Spleen (tissue), 7 donors: ENCODE results near the gene ABTB2.

ENCODE experiments used
- CTCF ChIP-seq, 11 experiments: fragments of 200-600 bp in 7 of 11; fragments of 450-650 bp in 4 of 11; sonication (generic) in 4 of 11; IDR thresholded peaks in 8 of 11; conservative IDR thresholded peaks in 3 of 11; 1 replicate in 7 of 11; 2 replicates in 4 of 11; pipeline versions ENCODE4 v1.4.0 to v1.8.0; 2016 to 2021; ENCODE audit warnings: antibody characterized with exemption in 11 of 11, inconsistent platforms in 4 of 11, mild to moderate bottlenecking in 1 of 11
- POLR2A ChIP-seq, 3 donors: fragments of 450-650 bp; IDR thresholded peaks; one replicate each; pipeline ENCODE4 v1.5.1; 2017; ENCODE audit warnings: antibody characterized with exemption in 3 of 3, mild to moderate bottlenecking in 1 of 3
- POLR2AphosphoS5 ChIP-seq, 3 donors: sonication (generic); formaldehyde crosslinking; IDR thresholded peaks; one replicate each; pipeline ENCODE4 v1.5.1; 2017; ENCODE audit warnings: antibody characterized with exemption in 3 of 3
- donor health status: DM: no; HTN: no; CAD: no; lungs with moderate emphysema.
- donor health status: DM: no; HTN: no; CAD: no.
- donor health status: DM: no; HTN: no; CAD: no.

GRCh38 chr11:34314176-34314575 lies 43.6 kb downstream of the ABTB2 start:
- TF ChIP-seq CTCF (IDR thresholded peaks at IDR 0.05 in 8 of 11, conservative IDR thresholded peaks at IDR 0.05 in 3 of 11) (no peak), POLR2AphosphoS5 (IDR thresholded peaks at IDR 0.05) (no peak), POLR2A (IDR thresholded peaks at IDR 0.05) (no peak)
